ENCODE data around the gene SYCP2.

DNA sequence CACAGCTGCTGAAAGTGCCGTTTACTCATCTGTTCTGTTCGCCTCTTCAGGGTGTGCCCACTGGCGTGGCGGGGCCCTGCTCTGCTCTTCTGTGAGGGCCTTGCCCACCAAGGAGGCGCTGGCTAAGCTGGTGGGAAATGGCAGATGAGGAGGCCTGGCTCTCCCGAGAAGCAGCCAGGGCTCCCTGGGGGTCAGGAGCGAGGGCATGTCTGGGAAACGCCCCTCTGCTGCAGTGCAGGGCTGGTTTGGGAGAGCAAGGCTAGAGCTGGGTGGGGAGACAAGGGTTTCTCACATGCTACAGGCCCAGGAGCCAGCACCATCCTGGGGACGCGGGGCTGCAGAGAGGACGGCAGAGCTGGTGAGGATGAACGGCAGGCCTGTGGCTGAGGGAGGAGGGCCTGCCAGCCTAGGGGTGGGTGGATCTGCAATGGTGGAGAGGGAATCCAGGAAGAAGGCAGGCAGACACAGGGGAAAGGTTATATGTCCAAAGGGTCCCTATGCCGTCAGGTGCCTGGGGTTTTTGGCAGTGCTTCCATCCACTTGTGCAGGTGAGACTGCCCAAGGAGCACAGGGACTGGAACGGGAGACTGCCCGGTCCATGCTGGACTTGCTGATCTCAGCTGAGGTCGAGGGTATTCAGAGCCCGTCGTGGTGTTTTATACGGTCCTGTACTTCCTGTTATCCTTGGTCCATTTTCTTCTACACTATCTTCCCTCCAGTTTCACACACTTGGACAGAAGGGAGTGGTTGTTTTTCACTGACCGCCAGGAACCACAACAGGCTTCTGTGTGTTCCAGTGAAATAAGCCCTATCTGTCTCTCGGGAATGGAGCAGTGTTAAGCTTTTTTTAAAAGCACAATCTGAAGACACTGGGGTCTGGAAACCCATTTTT lies 119.2 kb downstream of the SYCP2 start:
- TF ChIP-seq YY1 (IDR thresholded peaks at IDR 0.05; ENCODE audit: insufficient read depth, insufficient read length) (no peak), SUZ12 (IDR thresholded peaks at IDR 0.05; ENCODE audit: extremely low read depth, insufficient read depth, insufficient read length) (no peak)
